ENCODE data around the gene ATP2B2.
A peak's percentile ranks its signal among the peaks of the same experiment; 100 is the strongest.
"Not testable (repeated sequence)": the region's sequence is repeated elsewhere in the genome, so short reads cannot be mapped to it uniquely, and the experiment has no call there.

ATP2B2 gene

GRCh38 chr3:10397879-10398278 lies 107.5 kb downstream of the ATP2B2 start:
- no peak for DNase-seq

- no peak for DNase-seq
Observed at GRCh38 chr3:10396931-10397330, 108.5 kb downstream of the ATP2B2 start.

- no peak for DNase-seq
Observed at GRCh38 chr3:10396083-10396482, 109.3 kb downstream of the ATP2B2 start.

GRCh38 chr3:10395671-10396070 lies 109.7 kb downstream of the ATP2B2 start:
- no peak for DNase-seq

GRCh38 chr3:10395196-10395595 lies 110.2 kb downstream of the ATP2B2 start:
- no peak for DNase-seq

- DNase-seq: no peak
Observed at GRCh38 chr3:10394491-10395025, 110.8 kb downstream of the ATP2B2 start.

GRCh38 chr3:10393514-10393913 lies 111.9 kb downstream of the ATP2B2 start:
- no peak for DNase-seq

- no peak for DNase-seq
Observed at GRCh38 chr3:10392906-10393461, 112.4 kb downstream of the ATP2B2 start.

- DNase-seq: peak in 1 of 2 experiments; percentile 13
Observed at GRCh38 chr3:10392244-10392643, 113.1 kb downstream of the ATP2B2 start.

GRCh38 chr3:10391391-10391790 lies 114.0 kb downstream of the ATP2B2 start:
- DNase-seq: no peak

GRCh38 chr3:10390641-10391373 lies 114.6 kb downstream of the ATP2B2 start:
- no peak for DNase-seq

- no peak for DNase-seq
Observed at GRCh38 chr3:10389995-10390394, 115.4 kb downstream of the ATP2B2 start.

- DNase-seq: no peak
Observed at GRCh38 chr3:10389339-10389738, 116.0 kb downstream of the ATP2B2 start.

GRCh38 chr3:10387881-10388609 lies 117.3 kb downstream of the ATP2B2 start:
- no peak for DNase-seq

- DNase-seq: no peak
Observed at GRCh38 chr3:10386121-10386520, 119.3 kb downstream of the ATP2B2 start.

- no peak for DNase-seq
Observed at GRCh38 chr3:10384541-10385360, 120.6 kb downstream of the ATP2B2 start.

- no peak for DNase-seq
Observed at GRCh38 chr3:10383850-10384248, 121.5 kb downstream of the ATP2B2 start.

GRCh38 chr3:10382892-10383849 lies 122.2 kb downstream of the ATP2B2 start:
- no peak for DNase-seq

- DNase-seq: not testable (repeated sequence)
Observed at GRCh38 chr3:10382445-10382844, 122.9 kb downstream of the ATP2B2 start.

GRCh38 chr3:10381336-10381735 lies 124.0 kb downstream of the ATP2B2 start:
- peak; percentile 44 to 73 for DNase-seq

- DNase-seq: no peak
Observed at GRCh38 chr3:10380906-10381305, 124.5 kb downstream of the ATP2B2 start.

GRCh38 chr3:10379961-10380360 lies 125.4 kb downstream of the ATP2B2 start:
- DNase-seq: no peak

Measured in NCI-H526 (cell line).